Mesothelial cell of epicardium (in vitro differentiated cells): ENCODE data around the gene ALG9. TPM values are rescaled to one million over a fixed set of nuclear protein-coding genes. Genes with fewer than 3 reads are reported as not detected.

Experiments used
- DNase-seq, 2 experiments: peaks; one replicate each; pipeline ENCODE4 v3.0.0; 2021; ENCODE audit warnings: low spot score in 2 of 2; ENCODE audit not compliant: unreplicated experiment in 2 of 2
- H3K27ac Mint-ChIP-seq: 2 replicates; pipeline ENCODE4 v1.8.0; 2021; ENCODE audit warnings: mixed read lengths
- H3K27me3 Mint-ChIP-seq: 2 replicates; pipeline ENCODE4 v1.8.0; 2021; ENCODE audit warnings: low read depth, mixed read lengths
- H3K36me3 Mint-ChIP-seq: 2 replicates; pipeline ENCODE4 v1.8.0; 2021; ENCODE audit warnings: mixed read lengths
- H3K4me1 Mint-ChIP-seq: 2 replicates; pipeline ENCODE4 v1.8.0; 2021; ENCODE audit warnings: mixed read lengths
- H3K4me3 Mint-ChIP-seq: 2 replicates; pipeline ENCODE4 v1.8.0; 2021; ENCODE audit warnings: mild to moderate bottlenecking, moderate library complexity, mixed read lengths
- H3K9me3 Mint-ChIP-seq: 2 replicates; pipeline ENCODE4 v1.8.0; 2021; ENCODE audit warnings: mixed read lengths
- CTCF ChIP-seq: fragments of 200-600 bp; sonication (generic); IDR thresholded peaks from one replicate; pipeline ENCODE4 v1.5.0; 2021; ENCODE audit warnings: antibody characterized with exemption; ENCODE audit not compliant: unreplicated experiment
- total RNA-seq: library from RNA; stranded (reverse); gene quantifications from 3 replicates; pipeline ENCODE4 v1.2.1, GENCODE V29; 2021

The ALG9 gene
- total RNA-seq, 1 donor from 2014 or later = 50.6 TPM

DNA sequence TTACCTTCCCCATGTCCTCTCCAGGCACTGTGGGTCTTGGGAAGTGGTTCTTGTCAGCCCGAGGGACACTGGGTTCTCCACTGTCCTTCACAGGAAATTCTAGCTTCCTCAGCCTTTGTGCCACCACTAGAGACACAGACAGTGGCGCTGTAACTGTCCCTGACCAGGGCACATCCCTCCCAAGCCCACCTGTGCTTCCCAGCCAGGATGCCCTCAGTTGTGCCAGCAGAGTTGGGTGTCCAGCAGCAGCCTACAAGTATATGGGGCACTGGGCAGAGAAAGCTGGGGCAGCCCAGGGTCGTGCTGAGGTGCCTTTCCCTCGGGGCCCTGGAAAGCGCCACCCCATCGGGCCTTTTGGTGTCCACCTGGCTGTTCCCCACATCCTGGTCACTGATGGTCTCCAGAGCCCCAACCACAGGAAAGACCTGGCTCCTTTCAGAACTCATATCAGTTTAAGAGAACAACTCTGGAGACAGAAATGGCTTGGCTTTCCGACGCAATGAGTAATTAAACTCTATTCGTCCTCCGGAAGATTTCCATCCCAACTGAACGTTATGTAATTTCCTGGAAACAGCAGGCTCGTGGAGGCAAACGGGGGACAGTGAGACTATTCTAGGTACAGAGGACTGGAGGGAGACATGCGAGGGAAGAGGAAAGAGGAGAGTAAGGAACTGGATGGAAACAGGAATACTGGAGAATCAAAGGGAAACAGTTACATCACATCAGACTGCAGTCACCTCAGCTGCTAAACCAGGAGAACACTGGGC is 133.8 kb downstream of the ALG9 start:
- DNase-seq = no peak
- no peak for TF ChIP-seq CTCF
- no peaks in the 10 kb centered on the region for H3K27me3 Mint-ChIP-seq
- H3K27ac Mint-ChIP-seq = peak overlapping the region; percentile 81
- peaks cover 28% of the 10 kb centered on the region for H3K4me1 Mint-ChIP-seq
- no peak overlapping the region for H3K4me3 Mint-ChIP-seq
- H3K9me3 Mint-ChIP-seq = no peaks in the 10 kb centered on the region
- peaks cover 21% of the 10 kb centered on the region for H3K36me3 Mint-ChIP-seq

DNA sequence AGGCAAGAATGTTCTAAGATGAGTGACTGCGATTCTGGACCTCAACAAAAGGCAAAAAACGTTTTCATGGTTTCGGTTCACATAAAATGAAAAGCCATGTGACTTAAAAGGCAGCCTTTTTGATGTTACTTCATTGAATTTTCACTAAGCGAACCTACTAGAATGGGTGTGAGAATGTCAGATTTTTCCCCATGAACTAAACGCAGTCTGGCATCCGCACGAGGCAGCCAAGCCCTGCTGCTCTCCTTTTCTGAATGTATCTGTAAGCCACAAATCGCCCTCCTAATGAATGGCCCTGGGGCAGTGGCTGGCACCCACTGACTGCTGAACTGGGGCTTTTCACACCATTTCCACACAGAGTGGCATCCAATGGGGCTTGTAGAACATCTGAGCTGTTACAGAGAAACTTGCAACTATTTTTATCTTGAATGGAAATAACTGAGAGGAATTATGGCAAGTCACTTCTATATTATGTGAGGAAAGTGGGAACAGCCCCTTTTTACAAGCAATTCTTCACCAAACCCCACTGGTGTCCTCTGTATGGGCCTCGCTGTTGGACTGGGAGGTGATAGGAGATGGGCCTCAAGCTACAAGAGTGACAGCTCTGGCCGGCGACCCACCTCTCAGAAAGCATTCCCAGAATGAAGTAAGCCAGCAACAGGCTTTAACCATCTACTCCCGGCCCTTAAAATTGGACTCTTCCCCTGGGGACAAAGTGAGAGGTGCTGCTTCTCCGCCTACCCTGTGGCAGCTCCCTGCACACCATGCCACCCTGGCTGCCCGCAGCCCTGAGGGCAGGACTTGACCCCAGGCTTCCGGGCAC is 134.5 kb downstream of the ALG9 start:
- Mint-ChIP-seq H3K27ac (peak overlapping the region; percentile 93), H3K9me3 (no peaks in the 10 kb centered on the region)

More for the DNA sequence above, 134.5 kb downstream of the ALG9 start:
- no peak for DNase-seq
- no peak for TF ChIP-seq CTCF
- Mint-ChIP-seq H3K4me3 (no peak overlapping the region), H3K36me3 (peaks cover 20% of the 10 kb centered on the region), H3K27me3 (no peaks in the 10 kb centered on the region), H3K4me1 (peaks cover 28% of the 10 kb centered on the region)

Other genes with a start within 250 kb of the ALG9 start
- 29.2 to 34.8 TPM (median 33.8 TPM) in 3 replicates for gene PPP2R1B, start 105.2 kb downstream of the ALG9 start, total RNA-seq
- 2.9 to 3.5 TPM (median 3.2 TPM) in 3 replicates for gene FDXACB1, start 7.6 kb upstream of the ALG9 start, total RNA-seq
- gene CFAP68, start 8.0 kb upstream of the ALG9 start, total RNA-seq = 31.2 to 35.9 TPM (median 34.0 TPM) in 3 replicates
- gene CRYAB, start 40.2 kb upstream of the ALG9 start, total RNA-seq = 0.49 to 0.74 TPM (median 0.63 TPM) in 3 replicates
- gene HSPB2, start 41.2 kb upstream of the ALG9 start, total RNA-seq = 0.22 to 0.51 TPM (median 0.27 TPM) in 3 replicates
- gene C11orf52, start 47.3 kb upstream of the ALG9 start, total RNA-seq = 6.9 to 7.9 TPM (median 7.9 TPM) in 3 replicates
- gene DIXDC1, start 65.8 kb upstream of the ALG9 start, total RNA-seq = 20.0 to 21.2 TPM (median 20.3 TPM) in 3 replicates
- gene DLAT, start 153.8 kb upstream of the ALG9 start, total RNA-seq = 23.8 to 26.5 TPM (median 25.0 TPM) in 3 replicates
- gene PIH1D2, start 202.4 kb upstream of the ALG9 start, total RNA-seq = 1.2 to 1.9 TPM (median 1.3 TPM) in 3 replicates
- gene NKAPD1, start 202.7 kb upstream of the ALG9 start, total RNA-seq = 23.3 to 28.0 TPM (median 26.3 TPM) in 3 replicates
- 48.8 to 51.9 TPM (median 51.5 TPM) in 3 replicates for gene TIMM8B, start 215.2 kb upstream of the ALG9 start, total RNA-seq
- 44.4 to 48.6 TPM (median 47.3 TPM) in 3 replicates for gene SDHD, start 215.3 kb upstream of the ALG9 start, total RNA-seq